ENCODE measurements around the gene ADPRS.

- TF ChIP-seq CTCF (IDR thresholded peaks at IDR 0.05) (no peak), POLR2A (IDR thresholded peaks at IDR 0.05) (no peak)
These were observed 34.7 kb upstream of the ADPRS start for GRCh38 chr1:36053978-36054377.

Measured in suprapubic skin (tissue), 3 donors.